Neuron (in vitro differentiated cells): ENCODE data around the gene KRT33B.

Source experiments
- H2AFZ ChIP-seq: one replicate; pipeline ENCODE4 v1.6.1; 2013; ENCODE audit warnings: low read depth, mild to moderate bottlenecking, inconsistent platforms, low read length, moderate library complexity
- H3K27me3 ChIP-seq: one replicate; pipeline ENCODE4 v1.6.1; 2013; ENCODE audit warnings: low read length; ENCODE audit not compliant: insufficient read depth
- H3K36me3 ChIP-seq: one replicate; pipeline ENCODE4 v1.6.1; 2013; ENCODE audit warnings: low read length; ENCODE audit not compliant: insufficient read depth
- H3K4me1 ChIP-seq: one replicate; pipeline ENCODE4 v1.6.1; 2013; ENCODE audit warnings: low read length; ENCODE audit not compliant: insufficient read depth
- H3K4me3 ChIP-seq: 2 replicates; pipeline ENCODE4 v1.5.1; 2013; ENCODE audit warnings: mild to moderate bottlenecking, low read length, moderate library complexity
- H3K9me3 ChIP-seq: one replicate; pipeline ENCODE4 v1.6.1; 2013; ENCODE audit warnings: low read length

The KRT33B gene

DNA sequence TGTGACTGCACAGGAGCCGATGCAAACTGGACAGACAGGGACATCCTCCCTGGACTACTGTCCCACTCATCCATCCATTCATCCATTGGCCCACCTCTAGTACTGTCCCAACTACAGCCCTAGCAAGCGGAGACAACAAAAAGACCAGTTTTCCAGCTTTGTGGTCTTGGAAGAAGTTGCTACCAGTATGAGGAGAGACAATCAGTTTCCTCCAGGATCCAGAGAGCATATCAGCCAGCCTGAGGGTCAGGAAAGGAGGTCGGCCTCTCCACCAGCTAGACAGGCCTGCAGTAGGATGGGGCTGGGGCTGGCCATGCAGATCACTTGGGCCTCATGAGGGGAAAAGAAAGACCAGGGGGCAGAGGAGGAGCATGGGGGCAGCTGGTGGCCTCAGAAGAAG, 35.8 kb downstream of the KRT33B start:
- Histone ChIP-seq H3K27me3 (no peaks in the 10 kb centered on the region), H3K9me3 (no peaks in the 10 kb centered on the region), H3K4me1 (no peaks in the 10 kb centered on the region), H3K36me3 (no peaks in the 10 kb centered on the region), H3K4me3 (no peak overlapping the region), H2AFZ (no peak overlapping the region)

DNA sequence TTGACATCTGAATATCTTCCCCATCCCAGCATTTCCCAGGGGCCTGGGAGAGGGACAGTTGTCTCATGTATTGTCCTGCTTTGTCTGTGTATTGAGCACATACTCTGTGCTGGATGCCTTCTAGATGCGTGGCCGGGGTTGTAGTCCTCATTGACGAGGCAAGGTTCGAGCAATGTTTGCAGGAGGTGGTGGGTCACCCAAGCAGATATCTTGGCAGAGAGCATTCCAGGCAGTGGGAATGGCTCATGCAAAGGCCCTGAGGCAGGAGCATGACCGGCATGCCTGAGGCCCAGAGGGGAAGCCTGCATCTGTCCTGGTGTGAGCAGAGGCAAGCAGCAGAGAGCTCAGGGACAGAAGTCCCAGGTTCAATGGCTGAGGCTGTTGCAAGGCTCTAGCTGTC, 36.5 kb downstream of the KRT33B start:
- Histone ChIP-seq H2AFZ (no peak overlapping the region), H3K27me3 (no peaks in the 10 kb centered on the region), H3K4me1 (no peaks in the 10 kb centered on the region), H3K9me3 (no peaks in the 10 kb centered on the region), H3K36me3 (no peaks in the 10 kb centered on the region), H3K4me3 (no peak overlapping the region)

DNA sequence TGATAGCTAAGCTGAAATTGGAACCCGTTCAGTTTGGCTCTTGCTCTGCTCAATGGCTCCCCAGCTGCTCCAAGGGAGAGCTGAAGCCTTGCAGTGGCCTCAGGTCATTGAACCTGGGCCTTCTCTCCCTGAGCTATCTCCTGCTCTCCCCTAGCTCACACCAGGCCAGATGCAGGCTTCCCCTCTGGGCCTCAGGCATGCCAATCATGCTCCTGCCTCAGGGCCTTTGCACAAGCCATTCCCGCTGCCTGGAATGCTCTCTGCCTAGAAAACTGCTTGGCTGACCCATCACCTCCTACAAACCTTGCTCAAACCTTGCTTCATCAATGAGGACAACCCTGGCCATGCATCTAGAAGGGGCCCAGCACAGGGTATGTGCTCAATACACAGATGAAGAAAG, 37.4 kb downstream of the KRT33B start:
- Histone ChIP-seq H2AFZ (no peak overlapping the region), H3K4me3 (no peak overlapping the region), H3K27me3 (no peaks in the 10 kb centered on the region), H3K36me3 (no peaks in the 10 kb centered on the region), H3K9me3 (no peaks in the 10 kb centered on the region), H3K4me1 (no peaks in the 10 kb centered on the region)

DNA sequence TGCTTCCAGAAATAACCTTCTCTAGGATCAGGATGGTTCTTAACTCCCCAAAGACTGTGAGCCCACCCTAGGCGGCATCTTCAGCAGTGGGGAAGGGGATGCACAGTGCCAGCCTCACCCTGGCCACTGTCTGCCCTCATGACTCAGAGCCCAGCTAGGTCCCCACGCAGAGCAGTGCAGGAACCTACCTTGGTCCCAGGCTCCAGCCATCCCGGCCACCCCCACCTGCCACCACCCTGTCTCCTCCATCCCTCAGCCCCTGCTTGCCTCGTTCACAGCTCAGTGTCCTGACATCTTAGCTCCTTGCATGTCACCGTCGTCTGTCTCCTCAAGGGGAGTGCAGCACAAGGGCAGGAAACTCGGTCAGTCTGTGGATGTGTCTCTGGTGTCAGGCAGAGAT, 38.0 kb downstream of the KRT33B start:
- no peaks in the 10 kb centered on the region for H3K9me3 ChIP-seq
- no peak overlapping the region for H3K4me3 ChIP-seq
- no peaks in the 10 kb centered on the region for H3K4me1 ChIP-seq
- H2AFZ ChIP-seq: no peak overlapping the region
- H3K36me3 ChIP-seq: no peaks in the 10 kb centered on the region
- H3K27me3 ChIP-seq: no peaks in the 10 kb centered on the region

DNA sequence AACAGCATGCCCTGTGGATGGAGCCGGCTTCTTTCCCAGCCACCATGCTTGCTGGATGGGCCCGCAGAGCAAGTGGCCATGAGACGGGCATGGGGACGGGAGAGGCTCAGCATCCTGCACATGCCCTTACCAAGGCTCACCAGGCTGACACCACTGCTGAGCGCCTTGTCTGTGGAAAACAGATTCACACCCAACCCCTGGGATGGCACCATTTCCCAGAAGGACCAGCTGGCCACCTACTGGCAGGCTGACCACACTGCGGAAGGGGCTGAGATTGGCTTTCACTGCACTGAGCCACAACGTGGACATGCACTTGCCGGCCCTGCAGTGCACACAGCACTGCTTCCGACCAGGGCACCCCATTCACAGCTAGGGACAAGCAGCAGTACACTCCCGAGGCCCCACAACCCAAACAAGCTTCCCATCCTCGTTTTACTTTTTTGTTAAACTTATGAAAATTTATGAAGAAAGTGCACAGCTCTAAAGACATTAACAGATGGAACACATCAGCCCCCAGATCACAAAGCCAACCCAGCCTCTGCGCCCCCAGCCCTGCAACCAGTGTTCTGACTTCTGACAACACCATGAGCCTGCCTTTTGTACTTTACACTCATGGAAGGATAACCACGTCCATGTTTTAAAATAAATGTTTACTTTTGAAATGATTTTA, 40.2 kb downstream of the KRT33B start:
- H2AFZ ChIP-seq: no peak overlapping the region
- peaks cover 1% of the 10 kb centered on the region for H3K27me3 ChIP-seq
- H3K4me1 ChIP-seq: no peaks in the 10 kb centered on the region

DNA sequence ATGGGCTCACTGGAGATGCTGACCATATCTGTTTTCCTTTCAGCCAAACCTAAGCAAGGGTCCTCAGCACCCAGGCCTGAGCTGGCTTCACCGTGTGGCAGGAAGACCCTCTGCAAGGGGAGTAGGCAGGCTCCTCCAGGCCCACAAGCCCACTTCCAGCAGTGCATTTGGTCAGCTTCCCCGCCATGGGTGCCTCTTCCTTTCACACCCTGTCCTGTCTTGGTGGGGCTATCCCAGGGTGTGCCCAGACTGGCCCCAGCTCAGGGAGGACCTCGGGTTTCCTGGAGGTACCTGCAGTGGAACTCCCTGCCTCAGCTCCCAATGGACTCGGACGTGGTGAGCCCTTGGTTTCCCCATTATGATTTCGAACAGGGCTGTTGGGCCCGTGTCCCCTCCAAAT, 41.4 kb downstream of the KRT33B start:
- Histone ChIP-seq H2AFZ (no peak overlapping the region), H3K36me3 (no peaks in the 10 kb centered on the region), H3K4me3 (no peak overlapping the region), H3K4me1 (no peaks in the 10 kb centered on the region), H3K27me3 (peaks cover 4% of the 10 kb centered on the region), H3K9me3 (no peaks in the 10 kb centered on the region)

More for the DNA sequence above, 40.2 kb downstream of the KRT33B start:
- H3K4me3 ChIP-seq: no peak overlapping the region
- no peaks in the 10 kb centered on the region for H3K36me3 ChIP-seq
- H3K9me3 ChIP-seq: no peaks in the 10 kb centered on the region

DNA sequence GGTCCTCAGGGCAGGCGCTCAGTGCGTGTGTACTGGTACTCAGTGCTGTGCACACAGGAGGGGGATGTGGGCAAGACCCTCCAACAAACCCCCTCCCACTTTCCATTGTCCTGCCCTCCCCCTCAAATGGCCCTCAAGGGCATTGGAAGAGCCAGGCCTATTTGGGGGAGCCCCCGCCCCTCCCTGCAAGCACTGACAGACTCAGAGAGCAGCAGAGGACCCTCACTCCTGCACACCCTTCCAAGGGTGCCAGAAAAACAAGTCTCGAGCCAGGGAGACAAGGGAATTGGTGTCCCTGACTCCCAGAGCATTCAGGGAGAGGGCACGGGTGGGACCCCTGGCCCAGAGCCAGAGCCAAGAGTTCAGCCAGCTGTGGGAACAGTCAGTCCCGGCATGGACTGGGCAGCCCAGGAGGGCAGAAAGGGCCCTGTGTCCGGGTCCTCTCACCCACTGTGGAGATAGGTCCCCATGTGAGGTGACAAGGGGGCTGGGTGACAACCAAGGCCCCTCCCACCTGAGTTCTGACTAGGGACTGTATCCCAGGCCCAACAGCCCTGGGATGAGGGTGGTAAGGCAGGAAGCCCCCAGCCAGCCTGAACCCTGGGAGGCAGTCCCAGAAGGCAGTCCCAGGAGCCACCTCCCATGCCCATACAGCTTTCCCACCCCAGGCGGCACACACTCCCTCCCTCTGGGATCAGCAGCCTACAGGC, 42.0 kb downstream of the KRT33B start:
- peaks cover 4% of the 10 kb centered on the region for H3K27me3 ChIP-seq
- no peaks in the 10 kb centered on the region for H3K4me1 ChIP-seq
- no peak overlapping the region for H2AFZ ChIP-seq
- no peaks in the 10 kb centered on the region for H3K9me3 ChIP-seq
- H3K36me3 ChIP-seq: no peaks in the 10 kb centered on the region
- H3K4me3 ChIP-seq: no peak overlapping the region

DNA sequence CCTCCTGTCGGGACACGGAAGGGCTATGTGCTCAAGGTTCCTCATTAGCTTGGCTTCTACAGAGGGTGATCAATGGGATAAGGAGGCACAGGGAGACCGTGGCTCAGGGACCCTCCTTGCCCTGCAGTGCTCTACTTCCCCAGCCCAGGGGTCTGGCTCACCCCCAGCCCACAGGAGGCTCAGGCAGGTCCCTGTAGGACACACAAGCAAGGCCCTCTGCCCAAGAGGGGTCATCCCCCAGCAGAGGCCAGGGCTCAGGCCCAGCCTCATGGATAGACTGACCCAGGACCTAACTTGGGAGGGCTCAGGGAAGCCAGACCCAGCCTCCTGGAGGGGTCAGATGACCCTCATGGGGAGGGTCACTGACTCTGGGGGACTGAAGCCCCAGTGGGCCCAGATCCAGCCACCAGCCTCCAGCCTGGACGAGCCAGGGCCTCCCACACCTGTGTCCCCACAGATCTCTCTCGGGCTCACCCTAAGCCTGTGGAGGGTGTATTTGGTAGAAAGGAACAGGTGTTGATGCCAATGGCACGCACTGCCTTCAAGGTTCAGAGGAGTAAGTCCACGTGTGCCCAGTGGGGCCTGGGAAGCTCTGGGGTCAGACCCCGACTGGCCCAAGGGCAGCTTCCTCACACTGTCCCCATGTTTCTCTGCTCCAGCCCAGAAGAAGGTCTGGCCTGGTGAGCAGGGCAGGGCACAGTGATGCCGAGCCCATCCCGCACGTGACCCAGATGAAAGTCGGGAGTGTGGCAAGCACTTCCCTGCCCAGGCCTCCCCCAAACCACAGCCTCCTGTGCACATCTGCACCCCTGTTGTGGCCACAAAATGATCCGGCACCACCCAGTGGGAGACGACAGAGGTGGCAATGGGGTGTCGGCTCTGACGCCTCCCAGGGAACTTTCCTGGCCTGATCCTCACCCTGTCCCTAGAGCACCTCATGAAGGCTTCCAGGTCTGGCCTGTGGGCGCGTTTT, 43.2 kb downstream of the KRT33B start:
- no peaks in the 10 kb centered on the region for H3K4me1 ChIP-seq
- H3K36me3 ChIP-seq: no peaks in the 10 kb centered on the region
- no peak overlapping the region for H3K4me3 ChIP-seq
- peaks cover 4% of the 10 kb centered on the region for H3K27me3 ChIP-seq
- no peak overlapping the region for H2AFZ ChIP-seq
- no peaks in the 10 kb centered on the region for H3K9me3 ChIP-seq

DNA sequence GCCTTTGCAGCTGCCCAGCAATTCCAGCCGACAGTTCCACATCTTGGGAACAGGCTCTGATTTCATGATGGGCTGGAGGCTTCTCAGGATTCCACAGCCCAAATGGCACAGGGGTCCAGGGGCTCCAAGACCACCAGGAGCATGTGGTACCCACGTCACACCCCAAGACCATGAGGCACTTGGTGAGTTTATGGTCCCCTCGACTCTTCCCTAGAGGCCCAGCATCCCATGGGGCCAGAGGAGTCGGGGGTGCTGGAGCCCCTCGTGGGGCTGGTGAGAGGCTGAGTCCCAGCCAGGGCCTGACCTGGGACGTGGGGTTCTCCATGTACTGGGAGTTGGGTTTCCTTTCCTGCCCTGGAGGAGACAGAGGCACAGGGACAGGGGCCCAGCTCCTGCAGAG, 44.0 kb downstream of the KRT33B start:
- peaks cover 4% of the 10 kb centered on the region for H3K27me3 ChIP-seq

DNA sequence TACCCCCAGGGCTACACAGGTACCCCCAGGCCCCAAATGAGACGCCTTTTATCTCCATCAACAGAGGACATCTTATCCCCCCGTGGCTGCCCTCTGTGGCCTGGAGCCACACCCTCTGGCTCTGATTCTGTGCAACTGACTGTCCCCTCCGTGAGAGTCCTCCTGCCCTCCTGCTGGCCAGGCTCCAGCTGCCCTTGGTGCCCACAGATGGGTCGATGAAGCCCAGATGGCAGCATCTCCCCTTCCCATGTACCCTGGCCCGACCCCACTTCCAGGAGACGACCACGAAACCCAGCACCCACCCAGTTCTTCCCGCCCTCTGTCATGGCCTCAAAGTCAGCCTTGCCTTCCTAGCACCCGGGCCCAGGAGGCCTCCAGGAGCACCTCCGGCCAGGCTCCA, 44.5 kb downstream of the KRT33B start:
- Histone ChIP-seq H3K9me3 (no peaks in the 10 kb centered on the region), H3K27me3 (peaks cover 4% of the 10 kb centered on the region), H3K36me3 (no peaks in the 10 kb centered on the region), H2AFZ (no peak overlapping the region), H3K4me3 (no peak overlapping the region), H3K4me1 (no peaks in the 10 kb centered on the region)

More for the DNA sequence above, 44.0 kb downstream of the KRT33B start:
- H3K9me3 ChIP-seq: no peaks in the 10 kb centered on the region
- no peaks in the 10 kb centered on the region for H3K4me1 ChIP-seq
- no peak overlapping the region for H2AFZ ChIP-seq
- H3K36me3 ChIP-seq: no peaks in the 10 kb centered on the region
- no peak overlapping the region for H3K4me3 ChIP-seq

DNA sequence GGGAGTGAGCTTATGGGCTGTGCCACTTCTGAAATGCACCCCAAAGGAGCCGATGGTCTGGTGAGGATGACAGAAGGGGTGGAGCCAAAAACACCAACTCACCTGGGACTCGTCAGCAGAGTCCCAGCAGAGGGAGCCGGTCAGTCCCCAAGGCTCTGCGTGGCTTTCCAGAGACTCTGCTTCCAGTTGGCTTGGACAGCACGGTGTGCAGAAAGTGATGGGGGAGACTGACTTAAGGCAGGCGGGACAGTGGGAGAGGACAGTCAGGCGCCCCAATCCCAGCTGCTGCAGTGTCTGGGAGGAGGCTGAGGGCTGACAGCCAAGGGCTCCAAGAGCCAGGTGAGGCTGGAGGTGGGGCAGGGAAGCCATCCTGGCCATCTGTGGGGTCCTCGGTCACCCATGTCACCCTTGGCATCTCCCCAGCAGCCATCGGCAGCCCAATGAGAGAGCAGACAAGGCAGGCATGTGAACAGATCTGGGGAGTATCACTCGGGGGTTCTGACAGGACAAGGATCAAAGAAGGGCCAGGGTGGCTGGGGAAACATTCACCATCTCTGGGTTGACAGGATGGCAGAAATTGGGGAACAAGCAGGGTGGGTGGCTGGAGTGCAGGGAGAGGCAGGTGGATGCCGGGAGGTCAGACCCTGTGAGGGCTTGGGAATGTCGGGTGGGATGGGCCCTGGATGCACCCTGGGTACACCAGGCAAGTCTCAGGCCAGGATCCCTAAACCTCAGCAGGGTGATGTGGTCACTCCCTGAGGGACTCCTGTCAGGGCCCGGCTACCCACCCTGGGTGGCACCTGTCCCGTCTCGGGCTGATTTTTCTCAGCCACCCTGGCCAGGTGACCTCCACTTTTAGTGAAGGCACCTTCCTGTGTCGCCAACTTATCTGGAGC, 45.2 kb downstream of the KRT33B start:
- Histone ChIP-seq H3K36me3 (no peaks in the 10 kb centered on the region), H3K4me3 (no peak overlapping the region), H3K9me3 (no peaks in the 10 kb centered on the region), H3K4me1 (no peaks in the 10 kb centered on the region), H3K27me3 (peaks cover 4% of the 10 kb centered on the region), H2AFZ (no peak overlapping the region)
